Left colon (tissue), 2 donors: Measurements from ENCODE around the gene ZBTB12. TPM values are rescaled to one million over a fixed set of nuclear protein-coding genes. Genes with fewer than 3 reads are reported as not detected.
"Not testable (repeated sequence)": the region's sequence is repeated elsewhere in the genome, so short reads cannot be mapped to it uniquely, and the experiment has no call there.

Source experiments
- ATAC-seq: fragments of 200-7000 bp; cut with Tn5 transposase; one replicate; pipeline ENCODE4 v1.9.1; 2020; ENCODE audit warnings: mild to moderate bottlenecking, moderate library complexity
- DNase-seq, 2 donors: peaks; one replicate each; pipeline ENCODE4 v3.0.0-alpha.2; 2020
- intact Hi-C, 2 donors: fragments of 100-400 bp; cut with DNase I in 1 of 2; cut with micrococcal nuclease in 1 of 2; formaldehyde crosslinking; loops; one replicate each; pipeline versions ENCODE4 v1.11.2 to v1.14.0; 2022; cut with DNase I, micrococcal nuclease
- total RNA-seq, 2 donors: library from RNA; stranded (reverse); fragmentation: NEBNext Ultra II Directional; extraction: Animal tissue kit (Norgen Biotek cat#: 25700); gene quantifications; one replicate each; pipeline ENCODE4 v1.2.1, GENCODE V29; 2021
- donor health status: DM: no; HTN: no; CAD: no.
- donor health status: DM: yes; HTN: yes; CAD: no.

Gene ZBTB12
- total RNA-seq, 2 donors from 2014 or later: 2.7 to 2.9 TPM

- intact Hi-C loops, ATAC-seq, DNase-seq: not testable (repeated sequence)
Observed at GRCh38 chr6:31864123-31864562, 37.7 kb downstream of the ZBTB12 start.

GRCh38 chr6:31862344-31863235, 39.3 kb downstream of the ZBTB12 start, which contains the start of gene NEU1:
Gene NEU1, minus strand, starts transcription at chr6:31862821. Its CDS starts 45 bp downstream, at chr6:31862776.
- peak; percentile 98 to 100 for DNase-seq
- intact Hi-C loops: no loop called here
- ATAC-seq: peak; percentile 95

- intact Hi-C loops: no loop called here
Observed at GRCh38 chr6:31861919-31862343, 40.0 kb downstream of the ZBTB12 start.

GRCh38 chr6:31861150-31861549, 40.7 kb downstream of the ZBTB12 start:
- DNase-seq (no peak), ATAC-seq (no peak)
- intact Hi-C loops: no loop called here

More at GRCh38 chr6:31861919-31862343, 40.0 kb downstream of the ZBTB12 start:
- DNase-seq: no peak
- ATAC-seq: no peak

GRCh38 chr6:31860349-31860748, 41.5 kb downstream of the ZBTB12 start:
- no peak for ATAC-seq
- intact Hi-C loops: no loop called here
- no peak for DNase-seq

- intact Hi-C loops: no loop called here
- ATAC-seq (no peak), DNase-seq (no peak)
Observed at GRCh38 chr6:31859923-31860322, 42.0 kb downstream of the ZBTB12 start.

- no peak for DNase-seq
- intact Hi-C loops: no loop called here
- ATAC-seq: no peak
Observed at GRCh38 chr6:31858707-31859106, 43.2 kb downstream of the ZBTB12 start.

GRCh38 chr6:31857774-31858173, 44.1 kb downstream of the ZBTB12 start:
- intact Hi-C loops, ATAC-seq, DNase-seq: not testable (repeated sequence)

- intact Hi-C loops, ATAC-seq, DNase-seq: not testable (repeated sequence)
Observed at GRCh38 chr6:31851980-31852718, 49.7 kb downstream of the ZBTB12 start.

GRCh38 chr6:31851485-31851832, 50.4 kb downstream of the ZBTB12 start:
- DNase-seq: no peak
- intact Hi-C loops: no loop called here
- peak; percentile 46 for ATAC-seq

- ATAC-seq (no peak), DNase-seq (no peak)
- intact Hi-C loops: no loop called here
Observed at GRCh38 chr6:31850765-31851484, 51.0 kb downstream of the ZBTB12 start.

Other genes starting within 250 kb of the ZBTB12 start
- 100 to 1,000 TPM; 272 to 282 TPM for gene BAG6, start 249.4 kb downstream of the ZBTB12 start, total RNA-seq
- gene APOM, start 246.2 kb downstream of the ZBTB12 start, total RNA-seq: 1 to 10 TPM; 2.0 to 3.1 TPM
- 10 to 100 TPM; 35.7 to 36.3 TPM for gene C6orf47, start 241.3 kb downstream of the ZBTB12 start, total RNA-seq
- gene GPANK1, start 237.1 kb downstream of the ZBTB12 start, total RNA-seq: 10 to 100 TPM; 11.1 to 15.2 TPM
- gene CSNK2B, start 236.0 kb downstream of the ZBTB12 start, total RNA-seq: 100 to 1,000 TPM; 137 to 155 TPM
- 1 to 10 TPM; 8.7 to 9.9 TPM for gene LY6G5B, start 232.1 kb downstream of the ZBTB12 start, total RNA-seq
- 1 to 10 TPM; 1.6 to 2.5 TPM for gene LY6G5C, start 221.0 kb downstream of the ZBTB12 start, total RNA-seq
- gene ABHD16A, start 198.8 kb downstream of the ZBTB12 start, total RNA-seq: 10 to 100 TPM; 51.5 to 53.9 TPM
- not detected for gene LY6G6F, start 195.2 kb downstream of the ZBTB12 start, total RNA-seq
- not detected for gene LY6G6D, start 186.7 kb downstream of the ZBTB12 start, total RNA-seq
- not detected for gene LY6G6C, start 180.3 kb downstream of the ZBTB12 start, total RNA-seq
- gene MPIG6B, start 178.7 kb downstream of the ZBTB12 start, total RNA-seq: under 1 TPM in 1 of 2 donors, not detected in 1; 0.20 TPM
- 100 to 1,000 TPM in 1 of 2 donors, 10 to 100 TPM in 1; 84.2 to 139 TPM for gene DDAH2, start 172.8 kb downstream of the ZBTB12 start, total RNA-seq
- gene CLIC1, start 165.6 kb downstream of the ZBTB12 start, total RNA-seq: 100 to 1,000 TPM; 502 to 513 TPM
- 10 to 100 TPM; 18.7 to 26.9 TPM for gene MSH5, start 162.1 kb downstream of the ZBTB12 start, total RNA-seq
- 1 to 10 TPM; 3.2 to 3.9 TPM for gene SAPCD1, start 139.4 kb downstream of the ZBTB12 start, total RNA-seq
- 10 to 100 TPM; 11.4 to 11.8 TPM for gene VWA7, start 124.8 kb downstream of the ZBTB12 start, total RNA-seq
- gene VARS1, start 106.3 kb downstream of the ZBTB12 start, total RNA-seq: 10 to 100 TPM; 35.3 to 58.1 TPM
- gene LSM2, start 95.1 kb downstream of the ZBTB12 start, total RNA-seq: 10 to 100 TPM; 33.0 to 33.5 TPM
- gene HSPA1L, start 86.8 kb downstream of the ZBTB12 start, total RNA-seq: 1 to 10 TPM in 1 of 2 donors, under 1 TPM in 1; 0.89 to 1.1 TPM
- gene HSPA1A, start 86.5 kb downstream of the ZBTB12 start, total RNA-seq: 100 to 1,000 TPM; 124 to 136 TPM
- gene HSPA1B, start 74.3 kb downstream of the ZBTB12 start, total RNA-seq: 100 to 1,000 TPM; 252 to 296 TPM
- gene NEU1, start 39.3 kb downstream of the ZBTB12 start, total RNA-seq: 10 to 100 TPM; 33.1 to 63.5 TPM
- 100 to 1,000 TPM; 763 to 988 TPM for gene SLC44A4, start 23.1 kb downstream of the ZBTB12 start, total RNA-seq
- gene EHMT2, start 4.4 kb downstream of the ZBTB12 start, total RNA-seq: 10 to 100 TPM; 28.0 to 30.5 TPM
- 10 to 100 TPM in 1 of 2 donors, 1 to 10 TPM in 1; 6.1 to 18.2 TPM for gene C2, start 25.6 kb upstream of the ZBTB12 start, total RNA-seq
- gene CFB, start 44.0 kb upstream of the ZBTB12 start, total RNA-seq: 10 to 100 TPM; 22.2 to 58.8 TPM
- 10 to 100 TPM; 47.9 to 51.3 TPM for gene NELFE, start 56.9 kb upstream of the ZBTB12 start, total RNA-seq
- gene SKIC2, start 57.1 kb upstream of the ZBTB12 start, total RNA-seq: 10 to 100 TPM; 55.4 to 70.8 TPM
- gene DXO, start 70.1 kb upstream of the ZBTB12 start, total RNA-seq: 10 to 100 TPM; 14.4 to 15.8 TPM
- 10 to 100 TPM in 1 of 2 donors, 1 to 10 TPM in 1; 4.1 to 40.0 TPM for gene C4A, start 80.0 kb upstream of the ZBTB12 start, total RNA-seq
- 10 to 100 TPM in 1 of 2 donors, 1 to 10 TPM in 1; 3.8 to 31.2 TPM for gene C4B, start 112.7 kb upstream of the ZBTB12 start, total RNA-seq
- gene CYP21A2, start 136.3 kb upstream of the ZBTB12 start, total RNA-seq: under 1 TPM in 1 of 2 donors, not detected in 1; 0.15 TPM
- 10 to 100 TPM; 19.4 to 35.9 TPM for gene TNXB, start 207.3 kb upstream of the ZBTB12 start, total RNA-seq
- 100 to 1,000 TPM in 1 of 2 donors, 10 to 100 TPM in 1; 83.7 to 111 TPM for gene ATF6B, start 226.2 kb upstream of the ZBTB12 start, total RNA-seq
- 1 to 10 TPM; 4.6 to 4.9 TPM for gene FKBPL, start 228.2 kb upstream of the ZBTB12 start, total RNA-seq
- gene PRRT1, start 249.9 kb upstream of the ZBTB12 start, total RNA-seq: 1 to 10 TPM; 1.0 to 2.0 TPM